Putamen (tissue), 1 donor: Measurements from ENCODE around the gene VIPR2.

ENCODE experiments used
- DNase-seq: peaks from one replicate; pipeline ENCODE4 v3.0.0-alpha.2; 2016; ENCODE audit warnings: low spot score

The VIPR2 gene

DNA sequence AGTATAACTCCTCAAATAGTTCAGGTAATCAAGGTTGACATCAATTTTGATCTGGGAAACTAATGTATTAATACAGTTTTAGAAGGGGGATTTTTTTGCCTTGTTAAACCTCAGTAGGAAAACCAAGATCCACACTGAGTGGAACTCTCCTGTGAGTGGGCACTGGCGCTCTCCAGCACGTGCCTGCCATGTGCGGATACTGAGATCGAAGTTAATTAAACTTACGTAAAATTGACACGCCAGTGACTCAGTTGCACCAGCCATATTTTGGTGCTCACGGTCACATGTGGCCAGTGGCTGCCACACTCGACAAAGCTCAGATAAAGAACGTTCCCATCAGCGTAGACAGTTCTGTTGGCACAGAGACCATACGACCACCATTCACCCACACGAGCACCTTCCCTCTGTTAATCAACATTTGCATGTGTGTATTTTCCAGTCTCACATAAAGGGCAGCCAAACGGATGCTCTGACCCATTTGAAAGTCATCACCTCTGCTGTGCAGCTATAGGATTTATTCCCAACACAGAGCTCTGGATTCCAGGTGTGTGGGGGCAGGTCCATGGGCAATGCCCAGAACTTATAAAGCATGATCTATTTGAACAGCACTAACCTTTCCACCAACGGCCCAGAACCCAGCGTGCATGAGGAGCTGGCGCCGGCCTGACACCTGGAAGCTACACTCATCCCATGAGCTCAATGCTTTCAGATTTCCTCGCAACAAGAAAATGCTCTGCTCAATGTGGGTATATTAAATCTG is 77.7 kb downstream of the VIPR2 start:
- DNase-seq = no peak

- no peak for DNase-seq
These were observed 78.7 kb downstream of the VIPR2 start for GRCh38 chr7:159065852-159066480.

DNA sequence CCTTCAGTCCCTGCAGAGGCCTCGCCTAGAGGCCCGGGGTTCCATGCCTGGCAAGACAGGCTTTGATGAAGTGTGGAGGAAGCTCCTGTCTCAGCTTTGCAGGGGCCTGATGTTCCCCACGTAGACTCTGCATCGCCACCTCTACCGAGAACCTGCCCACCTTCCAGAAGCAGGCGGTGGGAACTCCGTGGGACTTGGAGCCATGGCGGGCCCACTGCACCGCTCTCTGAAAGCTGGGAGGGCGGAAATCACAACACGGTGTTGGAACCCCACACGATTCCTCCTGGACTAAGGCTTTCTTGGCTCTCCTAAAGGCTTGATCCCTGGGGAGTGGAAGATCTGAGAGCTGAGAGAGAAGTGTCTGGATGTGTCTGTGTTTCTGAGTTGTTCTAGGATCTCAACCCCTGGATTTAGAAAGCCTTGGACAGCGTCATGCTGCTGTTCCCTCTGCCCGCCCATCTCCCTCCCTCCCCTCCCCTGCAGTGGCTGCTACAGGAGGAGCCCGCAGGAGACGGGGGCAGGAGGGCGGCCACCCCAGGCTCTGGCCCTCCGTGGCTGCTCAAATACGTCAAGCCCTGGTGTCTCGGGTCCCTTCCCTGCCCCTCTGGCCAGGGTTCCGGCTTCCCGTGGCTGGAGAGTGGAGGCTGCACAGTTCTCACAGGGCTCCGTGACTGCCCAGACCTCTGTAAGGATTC is 79.7 kb downstream of the VIPR2 start:
- DNase-seq = no peak

GRCh38 chr7:159064121-159064815 is 80.4 kb downstream of the VIPR2 start:
- DNase-seq = no peak

- no peak for DNase-seq
These were observed 81.4 kb downstream of the VIPR2 start for GRCh38 chr7:159063046-159063840.

DNA sequence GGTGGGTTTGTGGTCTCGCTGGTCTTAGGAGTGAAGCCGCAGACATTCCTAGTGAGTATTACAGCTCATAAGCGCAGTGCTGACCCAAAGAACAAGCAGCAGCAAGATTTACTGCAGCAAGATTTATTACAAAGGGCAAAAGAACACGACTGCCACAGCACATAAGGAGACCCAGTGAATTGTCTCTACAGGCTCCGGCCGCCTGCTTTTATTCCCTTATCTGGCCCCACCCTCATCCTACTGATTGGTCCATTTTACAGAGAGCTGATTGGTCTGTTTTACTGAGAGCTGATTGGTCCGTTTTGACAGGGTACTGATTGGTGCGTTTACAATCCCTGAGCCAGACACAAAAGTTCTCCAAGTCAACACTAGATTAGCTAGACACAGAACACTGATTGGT is 82.1 kb downstream of the VIPR2 start:
- no peak for DNase-seq

GRCh38 chr7:159061674-159062212 is 82.9 kb downstream of the VIPR2 start:
- no peak for DNase-seq

- DNase-seq = no peak
These were observed 83.5 kb downstream of the VIPR2 start for GRCh38 chr7:159061209-159061608.

- no peak for DNase-seq
These were observed 84.2 kb downstream of the VIPR2 start for GRCh38 chr7:159060440-159060839.

DNA sequence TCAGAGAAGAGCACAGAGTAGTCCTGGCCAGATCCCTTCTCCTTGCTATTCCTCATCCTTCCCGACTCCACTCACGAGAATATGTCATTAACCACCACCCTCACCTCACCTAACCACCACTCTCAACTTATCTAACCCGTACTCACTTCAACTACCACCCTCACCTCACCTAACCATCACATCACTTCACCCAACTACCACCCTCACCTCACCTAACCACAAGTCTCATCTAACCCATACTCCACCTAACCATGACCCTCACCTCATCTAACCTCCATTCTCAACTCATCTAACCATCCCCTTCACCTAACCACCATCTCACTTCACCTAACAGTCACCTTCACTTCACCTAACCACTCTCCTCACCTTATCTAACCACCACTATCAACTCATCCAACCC is 85.0 kb downstream of the VIPR2 start:
- no peak for DNase-seq

GRCh38 chr7:159057647-159058046 is 87.0 kb downstream of the VIPR2 start:
- DNase-seq = no peak

DNA sequence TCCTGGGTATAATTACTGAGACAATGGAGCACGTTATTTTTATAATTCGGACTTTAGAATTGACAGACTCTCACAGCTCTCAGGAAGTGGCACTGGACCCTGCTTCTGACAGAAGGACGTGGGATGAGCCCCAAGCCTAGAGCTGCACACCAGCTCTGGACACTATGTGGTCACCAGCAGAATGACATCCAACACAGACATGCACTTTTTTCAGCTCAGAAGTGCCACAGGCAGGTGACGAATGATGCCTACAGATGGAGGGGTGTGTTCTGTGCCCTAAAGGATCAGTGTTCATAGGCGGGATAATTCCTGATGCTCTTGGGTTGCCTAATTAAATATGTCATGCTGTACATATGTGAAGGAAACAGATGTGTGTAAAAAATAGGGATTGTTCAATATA is 87.9 kb downstream of the VIPR2 start:
- no peak for DNase-seq

DNA sequence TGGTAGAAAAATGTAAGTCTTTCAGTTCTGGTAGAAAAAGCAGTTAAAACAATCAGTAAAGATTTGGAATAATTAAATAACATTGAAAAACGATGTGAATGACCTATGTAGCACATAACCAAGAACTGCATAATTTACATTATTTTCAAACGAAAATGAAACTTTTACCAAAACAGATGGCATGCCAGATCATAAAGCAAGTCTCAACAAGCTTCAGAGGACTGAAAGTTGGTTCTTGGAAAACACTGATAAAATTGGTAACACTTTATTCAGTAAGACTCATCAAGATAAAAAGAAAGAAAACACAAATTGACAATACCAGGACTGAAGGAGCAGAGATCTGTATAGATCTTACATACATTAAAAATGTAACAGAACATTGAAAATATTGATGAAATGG is 92.8 kb downstream of the VIPR2 start:
- DNase-seq = no peak

DNA sequence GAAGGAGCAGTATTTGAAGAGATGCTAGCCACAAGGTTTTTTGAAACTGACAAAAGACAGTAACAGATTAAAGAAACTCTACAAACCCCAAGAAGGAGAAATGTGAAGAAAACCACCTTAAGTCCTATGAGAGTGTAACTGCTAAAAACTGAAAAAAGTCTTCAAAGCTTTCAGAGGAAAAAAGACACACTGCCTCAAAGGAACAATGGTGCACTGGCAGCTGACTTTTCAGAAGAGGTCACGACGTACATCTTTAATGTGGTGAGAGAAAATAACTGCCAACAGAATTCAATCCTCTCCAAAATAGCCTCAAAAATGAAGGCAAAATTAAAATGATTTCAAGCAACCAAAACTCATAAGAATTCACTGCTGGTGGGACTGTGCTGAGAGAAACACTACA is 94.0 kb downstream of the VIPR2 start:
- no peak for DNase-seq

- no peak for DNase-seq
These were observed 95.2 kb downstream of the VIPR2 start for GRCh38 chr7:159049266-159050025.

- DNase-seq = no peak
These were observed 96.0 kb downstream of the VIPR2 start for GRCh38 chr7:159048656-159049055.

- no peak for DNase-seq
These were observed 97.1 kb downstream of the VIPR2 start for GRCh38 chr7:159047536-159047935.

DNA sequence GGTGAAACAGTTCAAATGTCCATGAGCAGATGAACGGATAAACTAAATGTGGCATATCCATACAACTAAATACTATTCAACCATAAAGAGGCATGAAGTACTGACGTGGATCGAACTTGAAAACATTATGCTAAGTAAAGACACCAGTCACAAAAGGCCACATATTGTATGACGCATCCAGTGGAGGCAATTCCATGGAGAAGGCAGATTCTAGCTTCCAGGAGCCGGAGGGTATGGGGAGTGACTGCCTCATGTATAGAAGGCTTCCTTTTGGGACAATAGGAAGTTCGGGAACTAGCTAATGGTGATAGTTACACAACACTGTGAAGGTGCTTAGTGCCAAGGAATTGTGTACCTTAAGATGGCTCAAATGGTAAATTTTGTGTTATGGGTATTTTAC is 98.4 kb downstream of the VIPR2 start:
- DNase-seq = no peak

- DNase-seq = no peak
These were observed 98.8 kb downstream of the VIPR2 start for GRCh38 chr7:159045839-159046238.

DNA sequence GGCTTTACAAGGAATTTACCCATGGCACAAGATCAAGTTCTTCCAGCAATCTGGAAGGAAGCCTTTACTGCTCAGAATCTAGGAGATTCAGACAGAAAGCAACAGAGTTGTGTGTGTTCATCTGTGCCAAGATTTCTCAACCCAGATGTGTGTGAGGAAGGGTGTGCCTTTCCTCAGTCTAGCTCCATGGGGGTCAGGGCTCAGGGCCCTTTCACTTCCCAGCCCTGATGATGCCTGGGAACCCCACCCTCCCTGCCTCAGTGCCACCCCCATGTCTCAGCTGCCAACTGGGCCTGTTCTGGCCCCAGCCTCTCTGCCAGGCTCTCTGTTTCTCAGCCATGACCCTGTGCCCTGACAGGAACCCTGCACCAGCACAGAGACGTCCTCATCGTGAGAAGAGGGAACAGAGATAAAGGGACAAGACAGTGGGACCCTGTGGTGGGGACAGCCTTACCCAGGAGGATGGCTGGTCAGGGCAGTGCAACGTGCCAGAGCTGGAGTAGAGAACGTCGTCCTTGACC is 102.0 kb downstream of the VIPR2 start:
- no peak for DNase-seq

- DNase-seq = no peak
These were observed 102.6 kb downstream of the VIPR2 start for GRCh38 chr7:159042103-159042502.
